AG10803 (cell line): Measurements from ENCODE around the gene PNMA6E.

Experiments
- DNase-seq: peaks from one replicate; pipeline ENCODE4 v3.0.0; 2010; ENCODE audit warnings: low read depth
- H3K4me3 ChIP-seq: 2 replicates; pipeline ENCODE4 v1.5.1; 2011; ENCODE audit warnings: mild to moderate bottlenecking, low read length, control low read depth
- CTCF ChIP-seq: conservative IDR thresholded peaks from 2 replicates; pipeline ENCODE4 v1.5.1; 2011; ENCODE audit warnings: mild to moderate bottlenecking, low read length, control low read depth, inconsistent platforms

PNMA6E gene

GRCh38 chrX:153377727-153378126 is 23.4 kb downstream of the PNMA6E start:
- TF ChIP-seq CTCF, result no peak
- no peak for DNase-seq
- no peak overlapping the region for H3K4me3 ChIP-seq

- no peak overlapping the region for H3K4me3 ChIP-seq
- no peak for TF ChIP-seq CTCF
- no peak for DNase-seq
Measured at GRCh38 chrX:153375571-153375970, 25.6 kb downstream of the PNMA6E start.

- TF ChIP-seq CTCF, result no peak
- no peak for DNase-seq
- no peak overlapping the region for H3K4me3 ChIP-seq
Measured at GRCh38 chrX:153374426-153374825, 26.7 kb downstream of the PNMA6E start.

- H3K4me3 ChIP-seq, result no peak overlapping the region
- no peak for TF ChIP-seq CTCF
- no peak for DNase-seq
Measured at GRCh38 chrX:153372949-153373348, 28.2 kb downstream of the PNMA6E start.

GRCh38 chrX:153371256-153371655 is 29.9 kb downstream of the PNMA6E start:
- no peak for DNase-seq
- H3K4me3 ChIP-seq, result no peak overlapping the region
- TF ChIP-seq CTCF, result no peak

- DNase-seq, result no peak
- no peak for TF ChIP-seq CTCF
- H3K4me3 ChIP-seq, result no peak overlapping the region
Measured at GRCh38 chrX:153370293-153371055, 30.7 kb downstream of the PNMA6E start.

GRCh38 chrX:153366878-153367538 is 34.1 kb downstream of the PNMA6E start:
- no peak for TF ChIP-seq CTCF
- no peak for DNase-seq
- H3K4me3 ChIP-seq, result no peak overlapping the region
